Inflammatory macrophage treated with lipopolysaccharide for 1 hour (primary cell): ENCODE measurements around the gene TBCB.
"Not testable (repeated sequence)": the region's sequence is repeated elsewhere in the genome, so short reads cannot be mapped to it uniquely, and the experiment has no call there.

Experiments
- DNase-seq, 2 donors: peaks; one replicate each; pipeline ENCODE4 v3.0.0-alpha.2; 2020 to 2022

Gene TBCB

GRCh38 chr19:36115453-36116343 lies at the start of gene TBCB:
TSS of gene TBCB (plus strand) at chr19:36115468. CDS start at chr19:36115561, 93 bp downstream.
- DNase-seq: peak; percentile 71 to 82

GRCh38 chr19:36067681-36068080 lies 47.6 kb upstream of the TBCB start:
- DNase-seq: no peak

- DNase-seq: not testable (repeated sequence)
Observed at GRCh38 chr19:36068810-36069499, 46.3 kb upstream of the TBCB start.

- DNase-seq: no peak
Observed at GRCh38 chr19:36072081-36072480, 43.2 kb upstream of the TBCB start.

GRCh38 chr19:36073121-36073876 lies 42.0 kb upstream of the TBCB start:
- DNase-seq: no peak

- peak in 1 of 2 donors; percentile 46 for DNase-seq
Observed at GRCh38 chr19:36079389-36079945, 35.8 kb upstream of the TBCB start.

- no peak for DNase-seq
Observed at GRCh38 chr19:36081385-36081784, 33.9 kb upstream of the TBCB start.

- DNase-seq: no peak
Observed at GRCh38 chr19:36081894-36082293, 33.4 kb upstream of the TBCB start.

- no peak for DNase-seq
Observed at GRCh38 chr19:36082916-36083315, 32.4 kb upstream of the TBCB start.

- DNase-seq: no peak
Observed at GRCh38 chr19:36084231-36085009, 30.8 kb upstream of the TBCB start.

- DNase-seq: no peak
Observed at GRCh38 chr19:36086326-36086725, 28.9 kb upstream of the TBCB start.

- DNase-seq: no peak
Observed at GRCh38 chr19:36089847-36090246, 25.4 kb upstream of the TBCB start.

- DNase-seq: no peak
Observed at GRCh38 chr19:36090910-36091695, 24.2 kb upstream of the TBCB start.

GRCh38 chr19:36092566-36092965 lies 22.7 kb upstream of the TBCB start:
- DNase-seq: no peak

- DNase-seq: no peak
Observed at GRCh38 chr19:36093146-36093662, 22.1 kb upstream of the TBCB start.

- DNase-seq: no peak
Observed at GRCh38 chr19:36093687-36094086, 21.6 kb upstream of the TBCB start.

GRCh38 chr19:36097036-36097435 lies 18.2 kb upstream of the TBCB start:
- no peak for DNase-seq

- no peak for DNase-seq
Observed at GRCh38 chr19:36099166-36099785, 16.0 kb upstream of the TBCB start.

GRCh38 chr19:36100476-36100875 lies 14.8 kb upstream of the TBCB start:
- peak in 1 of 2 donors; percentile 16 for DNase-seq

GRCh38 chr19:36101550-36102327 lies 13.5 kb upstream of the TBCB start:
- DNase-seq: no peak
